ENCODE results near the gene TMTC4.
"Not testable (repeated sequence)": the region's sequence is repeated elsewhere in the genome, so short reads cannot be mapped to it uniquely, and the experiment has no call there.

The TMTC4 gene

GRCh38 chr13:100581030-100581429, 93.6 kb downstream of the TMTC4 start:
- DNase-seq, result no peak

GRCh38 chr13:100580045-100580444, 94.5 kb downstream of the TMTC4 start:
- no peak for DNase-seq

- not testable (repeated sequence) for DNase-seq
These were observed 97.4 kb downstream of the TMTC4 start for GRCh38 chr13:100577239-100577638.

DNA sequence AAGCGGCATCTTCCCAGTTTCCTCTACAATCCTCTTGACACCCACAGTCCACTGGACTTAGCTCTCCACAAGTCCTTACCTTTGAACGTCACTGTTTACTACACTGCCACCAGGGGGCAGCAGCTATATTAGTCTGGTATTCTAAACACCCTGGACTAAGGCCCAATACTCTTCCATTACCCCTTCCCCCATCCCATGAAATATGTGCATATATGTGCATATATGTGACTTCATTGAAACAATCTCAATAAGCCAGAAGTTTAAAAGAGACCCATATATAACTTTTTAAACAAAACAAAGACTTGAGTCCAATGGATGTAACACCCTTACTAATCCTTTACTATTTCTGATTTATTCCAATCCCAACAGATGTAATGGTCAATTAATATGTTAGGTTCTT, 101.5 kb downstream of the TMTC4 start:
- peak; percentile 75 for DNase-seq

DNA sequence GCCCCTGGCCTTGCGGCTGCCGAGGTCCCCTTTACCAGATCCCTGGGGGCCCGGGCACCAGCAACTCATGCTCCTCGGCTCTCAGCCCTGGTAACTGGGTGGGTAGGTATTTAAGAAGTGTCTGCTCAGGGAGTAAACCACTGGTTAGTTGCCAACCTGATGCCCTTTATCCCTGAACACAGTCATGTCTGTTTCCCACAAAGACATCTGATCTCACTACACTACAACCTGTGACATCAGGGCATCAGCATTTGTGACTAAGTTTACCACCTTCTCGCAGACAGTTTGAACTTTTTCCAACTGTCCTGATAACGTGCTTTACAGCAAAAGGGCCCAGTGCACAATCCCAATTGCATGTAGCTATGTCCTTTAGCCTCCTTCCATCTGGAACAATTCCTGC, 108.1 kb downstream of the TMTC4 start:
- no peak for DNase-seq

DNA sequence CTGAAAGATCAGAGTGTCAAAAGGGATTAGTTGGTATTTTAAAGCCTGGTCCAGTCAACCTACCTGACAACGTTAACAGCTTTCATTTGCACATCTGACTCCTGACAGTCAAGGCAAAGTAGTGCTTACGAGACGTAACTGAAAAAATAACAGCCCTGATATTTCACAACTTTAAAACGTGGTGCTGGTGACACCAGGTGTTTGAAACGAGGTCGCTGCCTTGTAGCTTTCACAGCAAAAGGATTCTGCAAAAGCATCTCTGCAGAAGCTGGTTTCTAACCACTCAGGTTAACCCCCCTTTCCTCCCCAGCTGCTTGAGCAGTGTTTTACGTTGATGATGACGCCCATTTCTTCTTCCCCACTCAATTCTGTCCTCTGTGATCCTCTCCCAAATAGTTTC, 109.3 kb downstream of the TMTC4 start:
- no peak for DNase-seq

- no peak for DNase-seq
These were observed 110.0 kb downstream of the TMTC4 start for GRCh38 chr13:100564444-100565223.

DNA sequence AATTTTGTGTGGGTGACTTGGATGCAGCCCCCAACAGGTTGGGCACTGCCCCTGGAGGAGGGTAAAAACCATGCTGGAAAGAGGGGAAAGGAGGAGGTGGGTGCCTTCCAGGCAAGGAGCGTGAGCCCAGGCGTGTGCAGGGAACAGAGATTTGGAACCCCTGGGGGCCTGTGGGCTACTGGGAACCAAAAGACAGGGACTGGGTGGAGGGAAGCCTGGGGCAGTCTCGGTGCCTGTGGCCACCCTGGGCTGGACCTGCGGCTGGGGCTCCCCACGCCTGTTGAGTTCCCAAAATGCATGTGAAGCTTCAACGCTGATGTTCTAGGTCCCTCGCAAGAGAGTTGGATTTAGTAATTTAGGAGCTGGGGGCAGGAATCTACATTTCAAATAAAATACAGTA, 110.8 kb downstream of the TMTC4 start:
- DNase-seq, result no peak

GRCh38 chr13:100561599-100562204, 112.9 kb downstream of the TMTC4 start:
- no peak for DNase-seq

GRCh38 chr13:100561158-100561499, 113.5 kb downstream of the TMTC4 start:
- DNase-seq, result no peak

DNA sequence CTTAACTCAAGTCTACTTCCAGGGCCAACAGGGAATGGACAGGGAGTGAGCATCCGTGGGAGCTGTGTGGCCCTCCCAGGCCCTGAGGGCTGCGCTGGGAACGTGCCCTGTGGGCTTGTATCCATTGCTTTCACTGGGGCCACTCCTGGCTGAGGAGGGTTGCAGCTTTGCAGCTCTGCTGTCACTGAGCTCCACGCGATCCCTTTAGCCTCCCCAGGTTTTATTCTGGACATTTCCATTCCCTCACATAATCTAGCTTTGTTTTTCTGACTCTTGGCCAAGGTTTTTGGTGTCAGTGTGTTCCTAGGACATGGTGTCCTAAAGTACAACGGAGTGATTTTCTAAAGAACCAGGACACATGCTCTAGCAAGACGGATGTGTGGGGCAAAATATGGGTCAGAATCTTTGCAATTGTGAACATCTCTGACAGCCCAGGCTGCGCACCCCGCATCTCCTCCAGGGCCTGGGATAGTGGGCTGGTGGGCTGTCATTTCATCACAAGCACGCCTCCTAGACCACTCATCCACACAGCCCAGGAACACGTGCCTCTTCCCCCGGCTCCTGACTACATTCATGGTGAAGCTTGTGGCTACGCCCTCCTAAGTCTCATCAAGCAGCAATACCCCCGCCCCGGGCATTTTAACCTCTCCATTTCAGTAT, 114.0 kb downstream of the TMTC4 start:
- no peak for DNase-seq

GRCh38 chr13:100559886-100560285, 114.7 kb downstream of the TMTC4 start:
- no peak for DNase-seq
